NCI-H1694 (cell line): Measurements from ENCODE around the gene PNMA8C.
"Not testable (repeated sequence)": the region's sequence is repeated elsewhere in the genome, so short reads cannot be mapped to it uniquely, and the experiment has no call there.

ENCODE experiments used
- DNase-seq: peaks from one replicate; lab custom pipeline; 2025; lab: John Stamatoyannopoulos, UW

PNMA8C gene

DNA sequence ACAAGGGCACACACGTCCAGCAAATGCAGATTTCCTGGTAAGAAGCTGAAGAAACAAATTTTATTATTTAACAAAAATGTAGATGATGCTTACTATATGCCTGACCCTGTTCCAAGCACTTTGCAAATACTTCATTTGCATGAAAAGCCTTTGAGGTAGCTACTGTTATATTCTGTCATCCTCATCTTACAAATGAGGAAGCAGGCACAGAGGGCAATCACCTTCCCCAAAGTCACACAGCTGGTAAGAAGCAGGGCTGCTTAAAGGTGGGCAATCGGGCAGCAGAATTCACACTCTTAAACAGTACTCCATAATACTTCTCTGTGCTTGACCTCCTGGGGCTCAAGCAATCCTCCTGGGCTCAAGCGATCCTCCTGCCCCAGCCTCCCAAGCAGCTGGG, 18.3 kb upstream of the PNMA8C start:
- DNase-seq, result no peak

DNA sequence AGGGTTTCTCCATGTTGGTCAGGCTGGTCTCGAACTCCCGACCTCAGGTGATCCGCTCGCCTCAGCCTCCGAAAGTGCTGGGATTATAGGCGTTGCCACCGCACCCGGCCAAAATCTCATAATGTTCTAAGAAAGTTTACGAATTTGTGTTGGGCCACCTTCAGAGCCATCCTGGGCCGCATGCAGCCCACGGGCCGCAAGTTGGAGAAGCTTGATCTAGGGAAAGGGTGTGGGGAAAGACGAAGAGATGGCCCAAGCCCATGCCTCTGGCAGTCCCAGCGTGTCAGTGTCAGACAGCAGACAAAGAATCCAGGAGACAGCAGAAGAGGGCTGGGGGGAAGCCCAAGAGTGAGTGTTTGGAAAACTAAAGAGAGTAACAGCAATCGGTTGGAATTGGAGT, 17.3 kb upstream of the PNMA8C start:
- no peak for DNase-seq

DNA sequence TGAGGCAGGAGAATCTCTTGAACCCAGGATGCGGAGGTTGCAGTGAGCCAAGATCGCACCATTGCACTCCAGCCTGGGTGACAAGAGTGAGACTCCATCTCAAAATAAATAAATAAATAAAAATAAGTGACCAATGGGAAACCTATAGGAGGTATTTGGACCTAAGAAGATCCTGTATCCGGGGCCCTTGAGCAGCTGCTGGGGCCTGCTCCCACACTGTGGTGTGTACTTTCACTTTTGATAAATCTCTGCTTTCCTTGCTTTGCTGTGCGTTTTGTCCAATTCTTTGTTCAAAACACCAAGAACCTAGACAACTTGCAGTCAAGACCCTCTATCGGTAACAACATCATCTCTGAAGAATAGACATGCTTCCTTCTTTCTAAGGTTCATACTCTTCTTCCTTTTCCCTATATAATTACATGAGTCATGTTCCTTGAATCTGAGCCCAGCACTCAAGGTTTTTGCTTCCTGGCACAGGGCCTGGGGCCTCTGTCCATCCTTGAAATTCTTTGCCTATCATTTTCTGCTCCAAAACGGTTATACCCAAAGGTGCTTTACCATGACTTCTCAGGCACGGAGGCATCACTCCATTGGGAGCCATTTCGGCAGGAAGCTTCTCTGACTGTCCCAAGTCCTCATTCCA, 14.2 kb upstream of the PNMA8C start:
- no peak for DNase-seq

DNA sequence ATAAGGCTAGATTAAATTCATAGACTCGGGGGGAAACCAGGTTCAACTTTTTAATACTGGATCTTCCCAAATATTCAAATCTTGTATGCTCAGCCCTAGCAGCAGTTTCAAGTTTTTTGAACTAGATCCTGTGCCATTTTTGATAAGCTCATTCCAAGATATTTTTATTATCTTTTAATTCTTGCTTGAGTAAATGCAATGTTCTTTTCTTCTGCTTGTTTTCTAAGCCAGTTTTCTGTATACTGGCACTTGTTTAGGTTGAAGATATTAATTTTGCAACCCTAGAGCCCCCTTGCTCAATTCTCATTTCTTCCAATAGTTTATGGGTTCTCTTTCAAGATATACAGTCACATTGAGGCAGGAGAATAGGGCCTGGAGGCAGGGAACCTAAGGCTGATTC, 13.1 kb upstream of the PNMA8C start:
- DNase-seq, result no peak

GRCh38 chr19:46435689-46436088, 7.0 kb upstream of the PNMA8C start:
- not testable (repeated sequence) for DNase-seq

- DNase-seq, result no peak
These were observed 6.3 kb upstream of the PNMA8C start for GRCh38 chr19:46435009-46435408.

- not testable (repeated sequence) for DNase-seq
These were observed 4.7 kb upstream of the PNMA8C start for GRCh38 chr19:46433470-46433869.

DNA sequence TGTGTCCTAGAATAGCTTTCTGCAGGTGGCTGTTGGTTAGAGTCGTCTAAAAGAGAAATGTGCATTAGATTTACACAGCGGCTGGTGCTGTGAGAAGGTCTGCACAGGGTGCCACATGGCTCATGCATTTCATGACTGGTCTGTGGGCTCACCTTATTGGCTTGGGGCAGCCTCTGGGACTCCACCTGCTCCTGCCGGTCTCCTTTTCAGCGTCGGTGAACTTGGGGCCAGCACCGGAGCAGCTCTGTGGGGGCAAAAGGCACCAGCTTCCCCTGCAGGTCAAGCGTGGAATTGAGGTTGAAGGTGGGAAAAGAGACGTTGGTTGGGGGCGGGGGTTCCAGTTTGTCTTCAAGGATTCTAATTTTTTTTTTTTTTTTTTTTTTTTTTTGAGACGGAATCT, 3.1 kb upstream of the PNMA8C start:
- no peak for DNase-seq

DNA sequence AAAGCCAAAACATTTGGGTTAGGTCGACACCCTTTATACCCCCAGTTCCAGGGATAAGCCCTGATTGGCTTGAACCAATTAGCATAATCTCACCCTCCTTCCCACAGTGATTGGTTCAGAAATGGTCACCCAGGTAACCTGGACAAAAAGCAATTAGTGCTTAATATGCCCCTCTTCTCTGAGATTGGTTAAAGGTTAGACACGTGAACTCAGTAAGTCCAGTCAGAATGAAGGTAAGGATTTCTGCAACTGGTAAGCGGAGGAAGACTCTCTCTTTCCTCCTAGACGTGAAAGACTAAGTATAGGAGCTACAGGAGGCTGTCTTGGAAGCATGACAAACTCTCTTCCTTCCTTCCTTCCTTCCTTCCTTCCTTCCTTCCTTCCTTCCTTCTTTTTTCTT, 1.3 kb upstream of the PNMA8C start:
- DNase-seq, result no peak

GRCh38 chr19:46427518-46428045, 1.2 kb downstream of the PNMA8C start:
- DNase-seq, result no peak

DNA sequence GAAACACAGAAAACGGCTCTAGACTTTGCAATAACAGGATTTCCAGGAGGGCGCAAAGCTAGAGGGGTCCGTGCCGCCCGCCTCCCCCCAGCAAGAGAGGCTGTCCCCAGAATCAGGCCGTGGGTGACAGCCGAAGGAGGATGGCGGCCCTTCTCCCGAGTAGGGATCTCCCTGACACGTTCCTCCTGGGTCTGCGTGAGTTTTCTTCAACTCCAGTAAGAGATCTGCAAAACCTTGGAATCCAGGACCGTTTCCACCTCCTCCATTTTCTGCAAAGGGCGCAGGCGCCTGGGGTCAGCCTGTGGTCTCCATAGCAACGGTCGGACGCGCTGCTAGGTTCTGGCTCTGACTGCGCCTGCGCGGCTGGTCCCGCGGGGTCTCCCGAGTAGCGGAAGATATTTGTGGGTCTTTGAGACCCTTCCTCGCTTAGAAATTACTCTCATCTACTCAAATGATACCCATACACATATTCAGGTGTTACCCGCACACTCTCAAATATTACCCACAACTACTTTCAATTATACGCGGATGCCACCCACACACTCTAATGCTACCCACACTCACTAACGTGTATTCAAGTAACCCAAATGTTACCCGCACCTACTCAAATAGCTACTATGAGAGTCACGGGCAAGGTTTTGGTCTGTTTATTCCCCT, 2.1 kb downstream of the PNMA8C start:
- DNase-seq, result peak; percentile 68

DNA sequence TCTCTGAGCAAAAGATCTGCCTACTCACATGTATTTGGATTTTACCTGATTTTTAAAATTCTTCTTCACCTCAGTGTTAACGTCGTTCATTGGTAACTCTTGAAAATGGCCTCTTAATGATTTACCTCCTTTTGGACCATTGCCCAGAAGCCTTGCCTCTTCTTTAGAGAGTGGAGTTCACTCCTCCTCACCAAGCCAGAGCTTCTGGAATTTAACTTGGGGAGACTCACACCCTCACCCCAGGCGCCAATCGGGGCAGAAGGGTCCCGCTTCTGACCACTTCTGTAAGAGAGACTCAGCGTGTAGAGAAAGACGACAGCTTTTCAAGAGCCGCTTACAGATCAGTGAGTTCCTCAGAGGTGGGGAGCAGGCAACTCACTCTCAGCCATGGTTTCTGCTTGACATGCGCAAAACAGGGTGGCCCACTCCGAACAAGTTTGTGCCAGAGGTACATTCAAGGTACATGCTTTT, 2.7 kb downstream of the PNMA8C start:
- no peak for DNase-seq

DNA sequence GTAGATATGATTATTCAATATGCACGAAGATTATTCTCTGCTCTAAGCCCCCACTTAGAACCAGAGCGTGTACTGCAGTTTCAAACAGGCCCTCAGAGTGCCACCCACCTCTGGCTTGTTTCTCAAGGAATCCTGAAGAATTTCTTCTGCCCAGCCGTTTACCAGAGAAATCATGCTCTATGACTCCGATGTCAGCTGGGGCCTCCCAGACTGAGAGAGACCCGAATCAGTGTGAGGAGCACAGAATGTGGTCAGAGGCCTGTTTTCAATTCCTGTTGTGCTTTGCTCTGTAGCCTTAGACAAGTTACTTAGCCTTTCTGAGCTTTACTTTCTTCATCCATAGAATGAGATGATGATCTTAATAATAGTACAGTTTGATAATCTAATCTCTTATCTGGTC, 5.5 kb downstream of the PNMA8C start:
- no peak for DNase-seq

- DNase-seq, result no peak
These were observed 6.4 kb downstream of the PNMA8C start for GRCh38 chr19:46422344-46422743.

DNA sequence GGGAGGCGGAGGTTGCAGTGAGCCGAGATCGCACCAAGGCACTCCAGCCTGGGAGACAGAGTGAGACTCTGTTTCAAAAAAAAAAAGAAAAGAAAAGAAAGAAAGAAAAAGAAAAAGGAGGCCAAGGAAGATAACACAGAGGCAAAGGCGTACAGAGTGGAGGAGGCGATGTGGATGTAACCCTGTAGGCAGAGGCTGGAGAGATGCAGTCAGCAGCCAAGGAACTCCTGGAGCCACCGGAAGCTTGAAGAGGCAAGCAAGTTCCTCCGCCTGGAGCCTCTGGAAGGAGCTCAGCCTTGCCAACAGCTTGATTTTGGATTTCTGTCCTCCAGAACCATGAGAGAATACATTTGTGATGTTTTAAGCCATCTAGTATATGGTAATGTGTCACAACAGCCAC, 8.7 kb downstream of the PNMA8C start:
- DNase-seq, result no peak

- peak; percentile 54 for DNase-seq
These were observed 12.7 kb downstream of the PNMA8C start for GRCh38 chr19:46415804-46416709.

DNA sequence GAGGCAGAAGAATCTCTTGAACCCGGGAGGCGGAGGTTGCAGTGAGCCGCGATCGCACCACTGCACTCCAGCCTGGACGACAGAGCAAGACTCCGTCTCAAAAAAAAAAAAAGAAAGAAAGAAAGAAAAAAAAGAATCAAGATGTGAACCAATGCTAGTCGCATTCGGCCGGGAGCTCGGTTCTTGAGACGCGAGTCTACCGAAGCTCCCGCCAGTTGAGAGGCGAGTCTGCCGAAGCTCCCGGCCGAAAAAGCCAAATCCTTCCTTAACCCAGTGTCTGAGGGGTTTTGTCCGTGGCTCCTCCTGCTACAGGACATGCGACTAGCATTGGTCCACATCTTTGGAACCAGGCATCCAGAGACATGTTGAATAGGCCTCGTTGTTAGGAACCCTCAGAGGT, 13.8 kb downstream of the PNMA8C start:
- not testable (repeated sequence) for DNase-seq

DNA sequence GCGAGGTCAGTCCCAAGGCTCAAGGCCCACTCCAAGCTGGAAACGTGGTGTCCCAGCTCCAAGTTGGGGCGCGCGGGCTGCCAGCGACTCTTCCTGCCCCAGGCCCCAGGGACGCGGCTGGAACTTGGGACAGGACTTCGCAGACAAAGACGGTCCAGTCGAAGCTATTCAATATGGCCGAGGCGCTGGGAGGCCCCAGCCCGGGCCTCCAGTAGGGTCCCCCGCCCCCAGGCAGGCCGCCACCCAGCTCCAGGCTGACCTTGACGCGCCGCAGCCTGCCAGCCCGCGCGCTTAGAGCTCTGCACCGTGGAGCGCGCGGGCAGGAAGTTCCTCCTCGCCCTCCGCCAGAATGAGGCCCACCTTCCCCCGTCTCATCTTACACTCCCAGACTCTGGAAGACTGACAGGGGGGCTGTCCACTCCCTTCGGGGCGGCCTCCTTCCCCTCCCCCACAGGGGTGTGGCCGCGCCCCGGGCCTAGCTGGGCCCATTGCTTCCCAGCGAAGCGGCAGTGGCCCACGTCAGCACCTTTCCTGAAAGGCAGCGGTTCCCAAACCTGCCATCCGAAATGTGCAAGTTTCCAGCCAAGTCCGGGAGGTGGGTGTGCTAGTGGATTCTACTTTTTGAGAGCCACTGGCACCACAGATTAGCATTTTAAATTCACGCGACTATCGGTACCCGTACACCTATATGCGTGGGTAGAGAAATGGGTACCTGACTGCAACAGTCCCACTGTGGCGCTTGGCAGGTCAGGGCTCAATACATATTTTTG, 15.3 kb downstream of the PNMA8C start, which contains the start of gene CCDC8:
Gene CCDC8 (minus strand): TSS at position 303 of the 770 bp plus-strand sequence. CDS start 754 bp downstream, outside the sequence.
- no peak for DNase-seq

DNA sequence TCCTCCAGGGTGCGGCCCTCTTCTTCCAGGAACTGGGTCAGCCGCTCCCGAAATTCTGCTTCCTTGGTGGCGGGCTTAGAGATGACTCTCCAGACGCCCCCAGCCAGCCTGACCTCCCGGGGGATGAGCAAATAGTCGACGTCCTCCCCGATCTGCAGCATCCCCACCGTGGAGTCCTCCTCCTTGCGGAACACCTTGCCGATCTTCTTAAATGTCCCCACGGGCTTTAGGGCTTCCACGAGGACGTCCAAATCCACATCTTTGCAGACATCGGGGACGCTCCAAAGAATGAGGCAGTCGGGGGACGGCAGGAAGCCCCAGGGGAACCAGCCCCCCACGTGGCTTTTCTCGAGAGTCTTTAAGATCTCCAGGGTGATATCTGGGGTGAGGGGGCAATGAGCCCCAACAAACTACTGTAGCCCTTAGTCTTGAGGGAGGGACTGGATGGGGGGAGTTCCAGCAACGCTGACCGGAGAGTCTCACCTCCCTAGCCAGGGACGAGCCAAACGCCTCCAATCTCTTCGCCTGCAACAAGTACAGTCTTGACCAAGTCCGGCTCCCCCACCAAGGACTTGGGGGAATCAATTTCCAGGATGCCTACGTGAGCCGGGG, 16.0 kb downstream of the PNMA8C start:
- DNase-seq, result no peak

- DNase-seq, result no peak
These were observed 16.6 kb downstream of the PNMA8C start for GRCh38 chr19:46411925-46412649.
